Measurements from ENCODE around the gene ARFIP2.

The ARFIP2 gene

DNA sequence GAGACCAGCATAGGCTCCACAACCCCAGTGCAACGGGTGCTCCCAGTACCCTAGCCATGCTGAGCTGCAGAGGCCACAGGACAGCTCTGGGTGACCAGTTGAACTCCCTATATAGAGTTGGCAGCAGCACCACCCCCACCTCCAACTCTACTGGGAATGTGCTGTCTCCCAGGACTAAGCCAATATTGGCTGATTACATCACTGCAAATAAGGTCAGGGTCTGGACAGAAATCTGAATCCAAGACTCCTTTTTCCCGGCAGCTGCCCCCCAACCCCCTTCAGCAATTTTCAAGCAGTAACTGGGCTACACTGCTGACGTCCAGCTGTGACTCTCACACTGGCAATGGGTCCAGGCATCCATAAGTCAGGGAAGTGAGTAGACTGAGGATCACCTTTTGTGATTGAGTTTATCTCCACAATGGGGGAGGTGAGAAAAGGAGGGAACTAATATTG is 40.2 kb downstream of the ARFIP2 start, which contains the start of gene HPX:
Gene HPX (minus strand): TSS at position 82 of the 453 bp plus-strand sequence. CDS start 24 bp downstream, at position 58.
- no peak for DNase-seq

DNA sequence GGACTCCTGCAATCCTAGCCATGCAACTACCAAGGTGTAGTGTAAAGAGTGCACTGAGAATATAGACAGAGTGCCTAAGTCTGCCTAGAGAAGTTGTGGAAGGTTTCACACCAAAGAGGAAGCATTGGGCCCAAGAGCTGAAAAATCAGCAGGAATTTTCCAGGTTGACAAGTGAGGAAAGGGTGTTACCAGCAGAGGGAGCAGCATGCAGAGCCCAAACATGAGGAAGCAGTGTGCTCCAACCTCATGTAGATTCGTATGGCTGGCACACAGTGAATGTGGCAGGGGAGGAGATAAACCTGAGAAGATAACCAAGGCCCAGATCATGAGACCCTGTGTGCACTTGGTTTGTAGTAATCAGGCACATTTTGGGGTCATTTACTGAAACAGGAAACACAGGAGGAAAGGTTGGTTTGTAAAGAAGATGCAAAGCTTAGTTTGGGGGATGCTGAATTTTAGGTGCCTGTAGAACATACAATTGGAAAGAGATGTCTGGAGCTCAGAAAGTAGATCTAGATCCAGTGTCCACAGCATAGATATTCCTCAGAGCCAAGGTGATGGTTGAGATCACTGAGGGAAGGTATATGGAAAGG is 42.1 kb downstream of the ARFIP2 start:
- no peak for DNase-seq

DNA sequence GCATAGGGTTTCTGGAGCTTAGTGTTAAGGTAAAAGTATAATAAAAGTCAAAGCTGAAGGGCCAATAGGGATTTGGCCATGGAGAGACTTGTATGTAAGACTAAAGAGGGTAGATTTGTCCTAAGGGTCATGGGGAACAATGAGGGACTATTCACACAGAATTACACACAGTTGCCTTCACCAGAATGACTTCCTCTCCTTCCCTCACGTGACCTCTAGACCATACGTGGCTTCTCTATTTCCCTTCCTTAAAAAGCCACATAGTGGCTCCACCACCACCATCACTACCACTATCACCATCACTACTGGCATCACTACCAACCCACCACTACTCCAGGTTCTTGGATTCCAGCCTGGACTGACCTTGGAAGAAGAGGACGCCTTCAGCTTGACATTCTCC is 43.1 kb downstream of the ARFIP2 start:
- no peak for DNase-seq

DNA sequence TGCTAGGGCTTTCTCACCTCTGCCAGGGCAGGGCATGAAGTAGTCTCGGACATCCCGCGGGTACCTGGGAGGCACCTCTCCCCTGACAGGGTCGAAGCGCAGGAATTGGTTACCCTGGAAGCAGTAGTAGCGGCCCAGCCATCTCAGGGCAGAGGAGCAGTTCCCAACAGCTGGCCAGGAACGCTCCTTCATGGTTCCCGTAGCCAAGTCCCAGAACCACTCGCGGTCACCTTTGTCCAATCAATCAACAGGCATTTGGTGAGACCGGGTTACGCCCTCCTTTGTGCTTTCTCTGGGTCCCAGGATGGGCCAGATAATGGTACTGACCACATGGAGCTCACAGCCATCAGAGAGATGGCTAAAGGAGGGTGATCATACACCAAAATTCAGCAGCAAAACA is 43.7 kb downstream of the ARFIP2 start:
- no peak for DNase-seq

DNA sequence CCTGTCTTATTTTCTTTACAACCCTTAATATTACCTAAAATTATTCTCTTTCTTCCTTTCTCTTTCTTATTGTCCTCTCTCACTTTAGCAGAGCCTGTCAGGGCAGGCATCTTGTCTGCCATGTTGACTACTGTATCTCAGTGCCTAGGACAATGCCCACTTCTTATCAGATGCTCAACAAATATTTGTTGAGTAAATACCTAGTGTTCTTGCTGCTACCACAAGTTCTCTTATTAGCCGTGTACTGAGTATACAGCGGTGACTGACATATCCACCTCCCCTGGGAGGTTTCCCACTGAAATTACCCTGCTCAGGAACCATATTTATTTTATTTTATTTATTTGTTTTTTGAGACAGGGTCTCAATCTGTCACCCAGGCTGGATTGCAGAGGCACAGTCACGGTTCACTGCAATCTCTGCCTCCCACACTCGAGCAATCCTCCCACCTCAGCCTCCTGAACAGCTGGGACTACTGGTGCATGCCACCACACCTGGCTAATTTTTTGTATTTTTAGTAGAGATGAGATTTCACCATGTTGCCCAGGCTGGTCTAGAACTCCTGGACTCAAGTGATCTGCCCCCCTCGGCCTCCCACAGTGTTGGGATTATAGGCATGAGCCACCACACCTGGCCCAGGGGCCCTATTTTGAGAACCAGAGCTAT is 47.0 kb downstream of the ARFIP2 start:
- DNase-seq = no peak

DNA sequence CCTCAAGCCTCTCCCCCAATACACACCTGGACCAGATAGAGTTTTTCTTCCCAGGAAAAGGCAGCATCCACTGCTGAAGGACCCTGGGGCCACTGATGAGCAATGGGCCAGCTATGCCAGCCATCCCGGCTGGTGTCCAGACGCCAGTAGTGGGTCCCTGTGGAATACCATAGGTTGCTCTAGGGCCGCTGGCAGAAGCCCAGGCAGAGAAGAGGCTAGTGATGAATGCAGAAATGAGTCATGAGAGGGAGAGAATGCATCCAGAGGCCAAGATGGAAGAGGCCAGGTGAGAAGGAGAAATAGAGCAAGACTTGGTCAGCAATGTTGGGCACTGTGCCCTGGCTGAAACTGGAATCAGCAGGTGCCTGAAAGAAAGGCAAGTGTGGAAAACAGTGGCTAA is 49.3 kb downstream of the ARFIP2 start:
- DNase-seq = no peak

DNA sequence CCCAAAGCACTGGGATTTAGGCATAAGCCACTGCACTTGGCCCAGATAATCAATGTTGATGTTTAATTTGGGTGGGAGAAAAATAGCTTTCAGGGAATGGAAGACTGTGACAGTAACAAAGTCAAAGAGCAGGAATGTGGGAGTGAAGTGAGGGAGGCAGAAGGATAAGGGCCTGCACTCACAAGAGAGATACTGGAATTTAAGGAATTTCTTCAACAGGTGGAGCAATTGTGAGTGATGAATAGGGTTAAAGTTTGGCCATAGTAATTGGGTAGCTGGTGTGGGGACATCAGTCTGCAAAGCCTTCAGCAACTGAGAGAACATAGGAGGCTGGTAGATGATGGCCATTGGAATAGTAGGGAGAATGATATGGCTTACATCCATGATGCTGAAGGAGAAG is 53.6 kb downstream of the ARFIP2 start:
- no peak for DNase-seq
